ENCODE results near the gene KNTC1. TPM values are rescaled to one million over a fixed set of nuclear protein-coding genes. Genes with fewer than 3 reads are reported as not detected.
"Not testable (repeated sequence)": the region's sequence is repeated elsewhere in the genome, so short reads cannot be mapped to it uniquely, and the experiment has no call there.

KNTC1 gene
- total RNA-seq, 4 donors from 2014 or later, result 9.0 to 33.7 (median 14.4) TPM

DNA sequence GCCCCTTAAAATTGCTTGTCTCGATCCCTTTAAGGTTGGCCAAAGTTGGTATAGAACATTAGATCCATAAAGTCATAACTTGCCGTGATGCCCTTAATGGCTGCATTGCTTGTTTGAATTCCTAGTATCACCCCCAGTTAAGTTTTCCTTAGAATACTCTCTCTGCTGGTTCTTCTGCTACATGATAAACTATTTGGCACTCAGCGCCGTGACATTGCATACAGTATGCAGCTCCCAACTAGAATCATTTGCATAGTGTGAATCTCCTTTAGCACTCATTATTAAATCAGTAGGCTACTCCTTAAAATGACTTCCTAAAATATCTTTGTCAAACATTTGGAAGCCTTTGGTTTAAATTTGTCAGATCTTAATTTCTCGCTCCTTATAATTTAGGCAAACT, 42.2 kb downstream of the KNTC1 start:
- DNase-seq, result no peak
- H3K4me1 ChIP-seq, result no peaks in the 10 kb centered on the region
- intact Hi-C loops (cut with DNase I), result no loop called here
- no peaks in the 10 kb centered on the region for H3K9me3 ChIP-seq
- TF ChIP-seq, protein P1, sequence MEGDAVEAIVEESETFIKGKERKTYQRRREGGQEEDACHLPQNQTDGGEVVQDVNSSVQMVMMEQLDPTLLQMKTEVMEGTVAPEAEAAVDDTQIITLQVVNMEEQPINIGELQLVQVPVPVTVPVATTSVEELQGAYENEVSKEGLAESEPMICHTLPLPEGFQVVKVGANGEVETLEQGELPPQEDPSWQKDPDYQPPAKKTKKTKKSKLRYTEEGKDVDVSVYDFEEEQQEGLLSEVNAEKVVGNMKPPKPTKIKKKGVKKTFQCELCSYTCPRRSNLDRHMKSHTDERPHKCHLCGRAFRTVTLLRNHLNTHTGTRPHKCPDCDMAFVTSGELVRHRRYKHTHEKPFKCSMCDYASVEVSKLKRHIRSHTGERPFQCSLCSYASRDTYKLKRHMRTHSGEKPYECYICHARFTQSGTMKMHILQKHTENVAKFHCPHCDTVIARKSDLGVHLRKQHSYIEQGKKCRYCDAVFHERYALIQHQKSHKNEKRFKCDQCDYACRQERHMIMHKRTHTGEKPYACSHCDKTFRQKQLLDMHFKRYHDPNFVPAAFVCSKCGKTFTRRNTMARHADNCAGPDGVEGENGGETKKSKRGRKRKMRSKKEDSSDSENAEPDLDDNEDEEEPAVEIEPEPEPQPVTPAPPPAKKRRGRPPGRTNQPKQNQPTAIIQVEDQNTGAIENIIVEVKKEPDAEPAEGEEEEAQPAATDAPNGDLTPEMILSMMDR (IDR thresholded peaks at IDR 0.05), result no peak
- TF ChIP-seq POLR2A (IDR thresholded peaks at IDR 0.05), result no peak
- H3K27ac ChIP-seq, result no peak overlapping the region
- H3K27me3 ChIP-seq, result no peaks in the 10 kb centered on the region
- no peak overlapping the region for H3K4me3 ChIP-seq
- 96 to 100% methylated on average over 5 of the region's 5 CpGs for WGBS, 2 donors
- H3K36me3 ChIP-seq, result peaks cover 1 to 80% (median 7%) of the 10 kb centered on the region in 3 donors

DNA sequence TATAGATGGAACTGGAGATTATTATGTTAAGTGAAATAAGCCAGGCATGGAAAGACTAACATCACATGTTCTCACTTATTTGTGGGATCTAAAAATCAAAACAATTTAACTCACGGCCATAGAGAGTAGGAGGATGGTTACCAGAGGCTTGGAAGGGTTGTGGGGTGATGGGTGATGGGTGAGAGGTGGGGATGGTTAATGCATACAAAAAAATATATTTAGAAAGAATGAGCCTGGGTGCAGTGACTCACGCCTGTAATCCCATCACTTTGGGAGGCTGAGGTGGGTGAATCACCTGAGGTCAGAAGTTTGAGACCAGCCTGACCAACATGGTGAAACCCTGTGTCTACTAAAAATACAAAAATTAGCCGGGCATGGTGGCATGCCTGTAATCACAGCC, 43.0 kb downstream of the KNTC1 start:
- H3K4me3 ChIP-seq; H3K27ac ChIP-seq; H3K4me1 ChIP-seq; H3K27me3 ChIP-seq; H3K9me3 ChIP-seq; intact Hi-C loops (cut with DNase I); DNase-seq: not testable (repeated sequence)
- peaks cover 5 to 81% (median 14%) of the 10 kb centered on the region in 3 donors for H3K36me3 ChIP-seq
- WGBS, 2 donors, result 85 to 92% methylated on average over 3 of the region's 3 CpGs

DNA sequence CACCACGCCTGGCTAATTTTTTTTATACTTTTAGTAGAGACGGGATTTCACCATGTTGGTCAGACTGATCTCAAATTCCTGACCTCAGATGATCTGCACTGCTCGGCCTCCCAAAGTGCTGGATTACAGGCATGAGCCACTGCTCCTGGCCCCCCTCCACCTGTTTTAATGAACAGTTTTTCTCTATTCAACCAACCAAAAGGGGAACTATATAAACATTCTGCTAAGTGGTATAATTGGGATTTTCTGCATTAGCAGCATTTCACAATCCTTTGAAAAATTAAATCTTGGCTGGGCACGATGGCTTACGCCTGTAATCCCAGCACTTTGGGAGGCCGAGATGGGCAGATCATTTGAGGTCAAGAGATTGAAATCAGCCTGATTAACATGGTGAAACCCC, 44.8 kb downstream of the KNTC1 start:
- TF ChIP-seq, protein P1 (IDR thresholded peaks at IDR 0.05), result no peak
- TF ChIP-seq POLR2A (IDR thresholded peaks at IDR 0.05), result no peak
- WGBS, 2 donors, result 86 to 90% methylated on average over 6 of the region's 6 CpGs
- Histone ChIP-seq H3K27ac (no peak overlapping the region), H3K4me1 (no peaks in the 10 kb centered on the region), H3K4me3 (no peak overlapping the region), H3K36me3 (peaks cover 5 to 92% (median 17%) of the 10 kb centered on the region in 3 donors), H3K27me3 (no peaks in the 10 kb centered on the region), H3K9me3 (no peaks in the 10 kb centered on the region)
- intact Hi-C loops (cut with DNase I), result no loop called here
- no peak for DNase-seq

DNA sequence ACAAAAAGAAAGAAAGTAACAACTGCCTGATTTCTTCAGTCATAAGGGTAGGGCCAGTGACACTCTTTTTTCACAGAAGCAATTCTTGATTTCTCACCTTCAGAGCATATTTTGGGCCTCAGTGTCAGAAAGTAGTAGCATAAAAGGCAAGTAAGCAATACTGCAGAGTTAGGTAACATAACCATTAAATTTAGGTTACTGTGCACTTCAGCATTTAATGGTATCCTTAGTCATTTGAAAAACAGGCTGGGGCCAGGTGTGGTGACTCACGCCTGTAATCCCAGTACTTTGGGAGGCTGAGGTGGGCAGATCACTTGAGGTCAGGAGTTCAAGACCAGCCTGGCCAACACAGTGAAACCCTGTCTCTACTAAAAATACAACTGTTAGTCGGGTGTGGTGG, 56.2 kb downstream of the KNTC1 start:
- H3K9me3 ChIP-seq; intact Hi-C loops (cut with DNase I); H3K27ac ChIP-seq; H3K4me1 ChIP-seq; H3K27me3 ChIP-seq; DNase-seq; H3K4me3 ChIP-seq: not testable (repeated sequence)
- peaks cover 0 to 91% (median 0%) of the 10 kb centered on the region in 3 donors for H3K36me3 ChIP-seq
- WGBS, 2 donors, result 67 to 80% methylated on average over 1 of the region's 2 CpGs

DNA sequence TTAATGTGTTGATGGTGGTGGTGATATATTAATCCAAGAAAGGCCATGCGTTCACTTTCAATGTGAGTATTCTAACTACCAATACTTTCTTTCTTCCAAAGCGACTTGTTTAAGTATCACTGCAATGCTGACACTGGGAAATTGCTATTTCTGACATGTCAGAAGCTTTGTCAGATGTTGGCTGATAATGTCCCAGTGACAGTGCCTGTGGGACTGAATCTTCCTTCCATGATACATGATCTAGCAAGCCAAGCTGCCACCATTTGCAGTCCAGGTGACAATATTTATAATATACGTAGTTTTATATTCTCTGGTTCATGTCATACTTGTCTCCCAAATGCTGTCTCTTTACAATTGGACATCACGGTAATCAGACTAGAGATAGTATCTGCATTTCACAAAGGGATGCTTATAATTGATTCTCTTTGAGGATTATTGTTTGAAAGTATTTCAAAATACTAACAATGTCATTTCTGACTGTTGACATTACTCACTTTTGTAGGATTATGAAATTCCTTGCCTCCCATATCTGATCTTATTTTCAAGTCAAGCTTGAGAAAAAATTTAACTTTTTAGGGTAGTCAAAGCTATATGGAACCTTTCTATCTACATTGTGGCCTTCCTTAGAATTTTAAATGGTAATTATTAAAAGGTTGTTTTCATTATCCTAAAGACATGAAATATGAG, 57.3 kb downstream of the KNTC1 start:
- intact Hi-C loops (cut with DNase I), result no loop called here
- no peak for DNase-seq
- TF ChIP-seq POLR2A (IDR thresholded peaks at IDR 0.05), result no peak
- TF ChIP-seq, protein P1 (IDR thresholded peaks at IDR 0.05), result no peak
- H3K4me1 ChIP-seq, result no peaks in the 10 kb centered on the region
- H3K4me3 ChIP-seq, result no peak overlapping the region
- 91 to 95% methylated on average over 4 of the region's 4 CpGs for WGBS, 2 donors
- H3K9me3 ChIP-seq, result no peaks in the 10 kb centered on the region
- no peaks in the 10 kb centered on the region for H3K27me3 ChIP-seq
- peaks cover 0 to 94% (median 0%) of the 10 kb centered on the region in 3 donors for H3K36me3 ChIP-seq
- no peak overlapping the region for H3K27ac ChIP-seq

DNA sequence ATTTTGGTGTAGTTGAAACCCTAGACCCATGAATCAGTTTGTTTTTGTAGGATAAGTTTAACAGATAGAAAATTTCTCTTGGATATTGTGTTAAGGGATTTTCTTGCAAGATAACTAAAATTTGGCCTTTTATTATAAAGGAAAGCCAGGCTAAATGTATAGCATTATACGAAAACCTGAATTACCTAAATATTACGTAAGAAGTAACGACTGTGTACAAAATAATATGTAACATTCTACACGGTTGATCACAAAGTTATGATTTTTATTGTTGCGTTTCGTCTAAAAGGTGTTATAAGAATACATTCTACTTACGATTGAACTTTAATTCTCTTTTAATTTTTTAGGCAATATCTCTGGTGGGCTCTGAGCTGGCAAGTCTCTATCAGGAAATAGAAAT, 63.9 kb downstream of the KNTC1 start:
- Histone ChIP-seq H3K27me3 (no peaks in the 10 kb centered on the region), H3K9me3 (no peaks in the 10 kb centered on the region), H3K27ac (no peak overlapping the region), H3K4me3 (no peak overlapping the region), H3K36me3 (peaks cover 0 to 85% (median 0%) of the 10 kb centered on the region in 3 donors), H3K4me1 (no peaks in the 10 kb centered on the region)
- intact Hi-C loops (cut with DNase I), result no loop called here
- WGBS, 2 donors, result 93% methylated on average over 7 of the region's 7 CpGs
- no peak for TF ChIP-seq POLR2A (IDR thresholded peaks at IDR 0.05)
- TF ChIP-seq, protein P1 (IDR thresholded peaks at IDR 0.05), result no peak
- DNase-seq, result no peak

DNA sequence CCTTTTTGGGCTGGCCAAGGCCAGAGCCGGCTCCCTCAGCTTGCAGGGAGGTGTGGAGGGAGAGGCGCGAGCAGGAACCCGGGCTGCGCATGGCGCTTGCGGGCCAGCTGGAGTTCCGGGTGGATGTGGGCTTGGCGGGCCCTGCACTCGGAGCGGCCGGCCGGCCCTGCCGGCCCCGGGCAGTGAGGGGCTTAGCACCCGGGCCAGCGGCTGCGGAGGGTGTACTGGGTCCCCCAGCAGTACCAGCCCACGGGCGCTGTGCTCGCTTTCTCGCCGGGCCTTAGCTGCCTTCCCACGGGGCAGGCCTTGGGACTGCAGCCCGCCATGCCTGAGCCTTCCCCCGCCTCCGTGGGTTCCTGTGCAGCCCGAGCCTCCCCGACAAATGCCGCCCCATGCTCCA, 64.9 kb downstream of the KNTC1 start:
- peaks cover 0 to 75% (median 0%) of the 10 kb centered on the region in 3 donors for H3K36me3 ChIP-seq
- WGBS, 2 donors, result no CpG with 5 or more reads among the region's 30 CpGs
- DNase-seq; intact Hi-C loops (cut with DNase I); H3K27ac ChIP-seq; H3K4me3 ChIP-seq; H3K9me3 ChIP-seq; H3K4me1 ChIP-seq; H3K27me3 ChIP-seq: not testable (repeated sequence)

DNA sequence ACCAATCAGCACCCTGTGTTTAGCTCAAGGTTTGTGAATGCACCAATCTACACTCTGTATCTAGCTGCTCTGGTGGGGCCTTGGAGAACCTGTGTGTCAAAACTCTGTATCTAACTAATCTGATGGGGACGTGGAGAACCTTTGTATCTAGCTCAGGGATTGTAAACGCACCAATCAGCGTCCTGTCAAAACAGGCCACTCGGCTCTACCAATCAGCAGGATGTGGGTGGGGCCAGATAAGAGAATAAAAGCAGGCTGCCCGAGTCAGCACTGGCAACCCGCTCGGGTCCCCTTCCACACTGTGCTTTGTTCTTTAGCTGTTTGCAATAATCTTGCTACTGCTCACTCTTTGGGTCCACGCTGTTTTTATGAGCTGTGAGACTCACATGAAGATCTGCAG, 65.5 kb downstream of the KNTC1 start:
- H3K27ac ChIP-seq; H3K27me3 ChIP-seq; DNase-seq; H3K9me3 ChIP-seq; H3K4me1 ChIP-seq; H3K4me3 ChIP-seq; intact Hi-C loops (cut with DNase I): not testable (repeated sequence)
- 83 to 100% methylated on average over 1 to 7 of the region's 8 CpGs for WGBS, 2 donors
- H3K36me3 ChIP-seq, result peaks cover 0 to 76% (median 0%) of the 10 kb centered on the region in 3 donors
